Dendritic cell treated with granulocyte-macrophage colony-stimulating factor and Interleukin-4, amounts not matched to agents 40 ng/mL and 50 ng/mL, for 4 days (primary cell): ENCODE results near the gene SYNJ2.

Source experiments
- H3K27ac Mint-ChIP-seq: one replicate; pipeline ENCODE4 v1.8.0; 2022; ENCODE audit warnings: mild to moderate bottlenecking, mixed read lengths
- H3K27me3 Mint-ChIP-seq: one replicate; pipeline ENCODE4 v1.8.0; 2022; ENCODE audit warnings: mild to moderate bottlenecking, mixed read lengths
- H3K36me3 Mint-ChIP-seq: one replicate; pipeline ENCODE4 v1.8.0; 2022; ENCODE audit warnings: low read depth, mixed read lengths
- H3K4me1 Mint-ChIP-seq: one replicate; pipeline ENCODE4 v1.8.0; 2022; ENCODE audit warnings: low read depth, mixed read lengths
- H3K4me3 Mint-ChIP-seq: one replicate; pipeline ENCODE4 v1.8.0; 2022; ENCODE audit warnings: mild to moderate bottlenecking, moderate library complexity, mixed read lengths
- H3K9me3 Mint-ChIP-seq: one replicate; pipeline ENCODE4 v1.8.0; 2022; ENCODE audit warnings: mixed read lengths
- intact Hi-C: fragments of 100-400 bp; cut with micrococcal nuclease; formaldehyde crosslinking; loops from one replicate; pipeline ENCODE4 v1.15.0; 2022

Gene SYNJ2

GRCh38 chr6:158003910-158004700, 22.4 kb downstream of the SYNJ2 start:
- H3K9me3 Mint-ChIP-seq: peaks cover 7% of the 10 kb centered on the region
- peak overlapping the region; percentile 88 for H3K27ac Mint-ChIP-seq
- no peaks in the 10 kb centered on the region for H3K36me3 Mint-ChIP-seq
- H3K27me3 Mint-ChIP-seq: peaks cover 5% of the 10 kb centered on the region
- peaks cover 85% of the 10 kb centered on the region for H3K4me1 Mint-ChIP-seq
- H3K4me3 Mint-ChIP-seq: peak overlapping the region; percentile 57
- intact Hi-C loops: loop anchor here (1.0 kb wide), 1 partner anchor 23 kb away; no protein-coding TSS in a partner anchor

GRCh38 chr6:158004701-158005095, 23.0 kb downstream of the SYNJ2 start:
- Mint-ChIP-seq H3K36me3 (no peaks in the 10 kb centered on the region), H3K4me3 (peak overlapping the region; percentile 57), H3K27ac (peak overlapping the region; percentile 88), H3K27me3 (peaks cover 5% of the 10 kb centered on the region), H3K9me3 (peaks cover 7% of the 10 kb centered on the region), H3K4me1 (peaks cover 87% of the 10 kb centered on the region)
- intact Hi-C loops: loop anchor here (1.0 to 5.0 kb wide), 2 partner anchors 23 to 38 kb away; no protein-coding TSS in a partner anchor

- Mint-ChIP-seq H3K27me3 (peaks cover 8% of the 10 kb centered on the region), H3K27ac (peak overlapping the region; percentile 88), H3K36me3 (no peaks in the 10 kb centered on the region), H3K9me3 (peaks cover 7% of the 10 kb centered on the region), H3K4me1 (peaks cover 91% of the 10 kb centered on the region), H3K4me3 (peak overlapping the region; percentile 30)
- intact Hi-C loops: loop anchor here (5.0 kb wide), 1 partner anchor 37 kb away; no protein-coding TSS in a partner anchor
Observed at GRCh38 chr6:158005626-158006180, 24.0 kb downstream of the SYNJ2 start.

GRCh38 chr6:158006331-158006730, 24.7 kb downstream of the SYNJ2 start:
- peaks cover 92% of the 10 kb centered on the region for H3K4me1 Mint-ChIP-seq
- H3K27me3 Mint-ChIP-seq: peaks cover 9% of the 10 kb centered on the region
- H3K9me3 Mint-ChIP-seq: peaks cover 7% of the 10 kb centered on the region
- no peak overlapping the region for H3K4me3 Mint-ChIP-seq
- peak overlapping the region; percentile 88 for H3K27ac Mint-ChIP-seq
- intact Hi-C loops: loop anchor here (5.0 kb wide), 1 partner anchor 36 kb away; no protein-coding TSS in a partner anchor
- H3K36me3 Mint-ChIP-seq: no peaks in the 10 kb centered on the region

- H3K9me3 Mint-ChIP-seq: peaks cover 1% of the 10 kb centered on the region
- peak overlapping the region; percentile 88 for H3K27ac Mint-ChIP-seq
- no peak overlapping the region for H3K4me3 Mint-ChIP-seq
- H3K4me1 Mint-ChIP-seq: peaks cover 93% of the 10 kb centered on the region
- no peaks in the 10 kb centered on the region for H3K36me3 Mint-ChIP-seq
- peaks cover 9% of the 10 kb centered on the region for H3K27me3 Mint-ChIP-seq
- intact Hi-C loops: loop anchor here (5.0 kb wide), 1 partner anchor 35 kb away; no protein-coding TSS in a partner anchor
Observed at GRCh38 chr6:158006821-158007570, 25.3 kb downstream of the SYNJ2 start.

- Mint-ChIP-seq H3K4me1 (peaks cover 82% of the 10 kb centered on the region), H3K36me3 (no peaks in the 10 kb centered on the region), H3K27me3 (peaks cover 9% of the 10 kb centered on the region), H3K4me3 (no peak overlapping the region), H3K27ac (peak overlapping the region; percentile 87), H3K9me3 (no peaks in the 10 kb centered on the region)
- intact Hi-C loops: loop anchor here (5.0 kb wide), 1 partner anchor 34 kb away; no protein-coding TSS in a partner anchor
Observed at GRCh38 chr6:158008864-158009113, 27.1 kb downstream of the SYNJ2 start.

GRCh38 chr6:158009114-158009891, 27.6 kb downstream of the SYNJ2 start:
- Mint-ChIP-seq H3K36me3 (no peaks in the 10 kb centered on the region), H3K4me3 (peak overlapping the region; percentile 40), H3K27me3 (peaks cover 9% of the 10 kb centered on the region), H3K9me3 (no peaks in the 10 kb centered on the region), H3K27ac (peak overlapping the region; percentile 87), H3K4me1 (peaks cover 77% of the 10 kb centered on the region)
- intact Hi-C loops: loop anchor here (5.0 kb wide), 1 partner anchor 33 kb away; no protein-coding TSS in a partner anchor

GRCh38 chr6:158009935-158010585, 28.4 kb downstream of the SYNJ2 start:
- Mint-ChIP-seq H3K27me3 (peaks cover 13% of the 10 kb centered on the region), H3K9me3 (no peaks in the 10 kb centered on the region), H3K4me3 (no peak overlapping the region), H3K36me3 (no peaks in the 10 kb centered on the region), H3K4me1 (peaks cover 76% of the 10 kb centered on the region), H3K27ac (peak overlapping the region; percentile 5)
- intact Hi-C loops: loop anchor here (5.0 kb wide), 1 partner anchor 32 kb away; no protein-coding TSS in a partner anchor

GRCh38 chr6:158010591-158011477, 29.2 kb downstream of the SYNJ2 start:
- Mint-ChIP-seq H3K36me3 (no peaks in the 10 kb centered on the region), H3K27ac (peak overlapping the region; percentile 5), H3K4me3 (no peak overlapping the region), H3K9me3 (no peaks in the 10 kb centered on the region), H3K4me1 (peaks cover 72% of the 10 kb centered on the region), H3K27me3 (peaks cover 11% of the 10 kb centered on the region)
- intact Hi-C loops: no loop called here

- Mint-ChIP-seq H3K4me3 (no peak overlapping the region), H3K4me1 (peaks cover 65% of the 10 kb centered on the region), H3K36me3 (no peaks in the 10 kb centered on the region), H3K27me3 (peaks cover 8% of the 10 kb centered on the region), H3K9me3 (no peaks in the 10 kb centered on the region), H3K27ac (no peak overlapping the region)
- intact Hi-C loops: no loop called here
Observed at GRCh38 chr6:158011478-158011920, 29.8 kb downstream of the SYNJ2 start.

GRCh38 chr6:158011980-158012566, 30.4 kb downstream of the SYNJ2 start:
- H3K4me3 Mint-ChIP-seq: no peak overlapping the region

GRCh38 chr6:158013904-158014504, 32.3 kb downstream of the SYNJ2 start:
- Mint-ChIP-seq H3K36me3 (peaks cover 15% of the 10 kb centered on the region), H3K9me3 (no peaks in the 10 kb centered on the region), H3K4me1 (peaks cover 53% of the 10 kb centered on the region), H3K27me3 (peaks cover 10% of the 10 kb centered on the region), H3K27ac (no peak overlapping the region), H3K4me3 (no peak overlapping the region)
- intact Hi-C loops: no loop called here

More at GRCh38 chr6:158011980-158012566, 30.4 kb downstream of the SYNJ2 start:
- intact Hi-C loops: no loop called here
- peaks cover 8% of the 10 kb centered on the region for H3K27me3 Mint-ChIP-seq
- H3K27ac Mint-ChIP-seq: peak overlapping the region; percentile 5
- H3K36me3 Mint-ChIP-seq: no peaks in the 10 kb centered on the region
- peaks cover 63% of the 10 kb centered on the region for H3K4me1 Mint-ChIP-seq
- no peaks in the 10 kb centered on the region for H3K9me3 Mint-ChIP-seq
